Panc1 (cell line): Measurements from ENCODE around the gene KLHDC8A.

Experiments
- POLR2AphosphoS5 ChIP-seq: IDR thresholded peaks from 2 replicates; pipeline ENCODE4 v1.6.1; 2012; ENCODE audit warnings: mild to moderate bottlenecking, low read depth, low read length, moderate library complexity
- SIN3A ChIP-seq: IDR thresholded peaks from 2 replicates; pipeline ENCODE4 v1.6.1; 2012; ENCODE audit warnings: low read depth, mild to moderate bottlenecking, low read length, moderate library complexity, borderline replicate concordance; ENCODE audit not compliant: insufficient read depth
- TCF7L2 ChIP-seq: IDR thresholded peaks from 2 replicates; pipeline ENCODE4 v1.6.1; 2011; ENCODE audit warnings: mild to moderate bottlenecking, low read depth, low read length, inconsistent platforms
- TF ChIP-seq, protein P1 (sequence below): fragments of 450-650 bp; IDR thresholded peaks from 2 replicates; pipeline ENCODE4 v1.5.1; 2017; ENCODE audit warnings: mild to moderate bottlenecking
- TF ChIP-seq, protein P2 (sequence below), 2 experiments: IDR thresholded peaks; 2 replicates each; pipeline ENCODE4 v1.6.1; 2011 to 2012; ENCODE audit warnings: low read depth in 2 of 2, control low read depth in 1 of 2, low read length in 1 of 2, mild to moderate bottlenecking in 1 of 2, moderate library complexity in 1 of 2; ENCODE audit not compliant: insufficient read depth in 1 of 2

DNA sequence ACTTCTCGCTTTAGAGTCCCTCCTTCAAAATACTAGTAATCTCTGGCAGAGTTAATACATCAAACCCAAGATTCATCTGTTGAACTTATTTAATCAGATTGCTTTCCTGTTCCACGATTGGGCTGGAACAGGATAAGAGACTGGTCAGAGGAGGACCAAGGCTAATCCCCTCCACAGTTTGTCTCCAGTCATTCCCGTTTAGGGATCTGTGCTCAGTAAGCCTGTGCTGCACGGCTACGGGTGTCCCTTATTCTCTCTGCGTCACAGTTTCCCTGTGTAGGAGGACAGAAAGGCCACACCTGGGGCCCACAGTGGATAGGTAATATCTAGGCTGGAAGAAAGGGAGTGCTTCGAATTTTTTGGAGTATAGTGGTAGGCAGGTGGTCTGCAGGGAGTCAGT is 18.7 kb downstream of the KLHDC8A start:
- TF ChIP-seq POLR2AphosphoS5 (no peak), TCF7L2 (no peak), SIN3A (no peak)
- TF ChIP-seq, protein P1, sequence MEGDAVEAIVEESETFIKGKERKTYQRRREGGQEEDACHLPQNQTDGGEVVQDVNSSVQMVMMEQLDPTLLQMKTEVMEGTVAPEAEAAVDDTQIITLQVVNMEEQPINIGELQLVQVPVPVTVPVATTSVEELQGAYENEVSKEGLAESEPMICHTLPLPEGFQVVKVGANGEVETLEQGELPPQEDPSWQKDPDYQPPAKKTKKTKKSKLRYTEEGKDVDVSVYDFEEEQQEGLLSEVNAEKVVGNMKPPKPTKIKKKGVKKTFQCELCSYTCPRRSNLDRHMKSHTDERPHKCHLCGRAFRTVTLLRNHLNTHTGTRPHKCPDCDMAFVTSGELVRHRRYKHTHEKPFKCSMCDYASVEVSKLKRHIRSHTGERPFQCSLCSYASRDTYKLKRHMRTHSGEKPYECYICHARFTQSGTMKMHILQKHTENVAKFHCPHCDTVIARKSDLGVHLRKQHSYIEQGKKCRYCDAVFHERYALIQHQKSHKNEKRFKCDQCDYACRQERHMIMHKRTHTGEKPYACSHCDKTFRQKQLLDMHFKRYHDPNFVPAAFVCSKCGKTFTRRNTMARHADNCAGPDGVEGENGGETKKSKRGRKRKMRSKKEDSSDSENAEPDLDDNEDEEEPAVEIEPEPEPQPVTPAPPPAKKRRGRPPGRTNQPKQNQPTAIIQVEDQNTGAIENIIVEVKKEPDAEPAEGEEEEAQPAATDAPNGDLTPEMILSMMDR, result no peak
- TF ChIP-seq, protein P2, sequence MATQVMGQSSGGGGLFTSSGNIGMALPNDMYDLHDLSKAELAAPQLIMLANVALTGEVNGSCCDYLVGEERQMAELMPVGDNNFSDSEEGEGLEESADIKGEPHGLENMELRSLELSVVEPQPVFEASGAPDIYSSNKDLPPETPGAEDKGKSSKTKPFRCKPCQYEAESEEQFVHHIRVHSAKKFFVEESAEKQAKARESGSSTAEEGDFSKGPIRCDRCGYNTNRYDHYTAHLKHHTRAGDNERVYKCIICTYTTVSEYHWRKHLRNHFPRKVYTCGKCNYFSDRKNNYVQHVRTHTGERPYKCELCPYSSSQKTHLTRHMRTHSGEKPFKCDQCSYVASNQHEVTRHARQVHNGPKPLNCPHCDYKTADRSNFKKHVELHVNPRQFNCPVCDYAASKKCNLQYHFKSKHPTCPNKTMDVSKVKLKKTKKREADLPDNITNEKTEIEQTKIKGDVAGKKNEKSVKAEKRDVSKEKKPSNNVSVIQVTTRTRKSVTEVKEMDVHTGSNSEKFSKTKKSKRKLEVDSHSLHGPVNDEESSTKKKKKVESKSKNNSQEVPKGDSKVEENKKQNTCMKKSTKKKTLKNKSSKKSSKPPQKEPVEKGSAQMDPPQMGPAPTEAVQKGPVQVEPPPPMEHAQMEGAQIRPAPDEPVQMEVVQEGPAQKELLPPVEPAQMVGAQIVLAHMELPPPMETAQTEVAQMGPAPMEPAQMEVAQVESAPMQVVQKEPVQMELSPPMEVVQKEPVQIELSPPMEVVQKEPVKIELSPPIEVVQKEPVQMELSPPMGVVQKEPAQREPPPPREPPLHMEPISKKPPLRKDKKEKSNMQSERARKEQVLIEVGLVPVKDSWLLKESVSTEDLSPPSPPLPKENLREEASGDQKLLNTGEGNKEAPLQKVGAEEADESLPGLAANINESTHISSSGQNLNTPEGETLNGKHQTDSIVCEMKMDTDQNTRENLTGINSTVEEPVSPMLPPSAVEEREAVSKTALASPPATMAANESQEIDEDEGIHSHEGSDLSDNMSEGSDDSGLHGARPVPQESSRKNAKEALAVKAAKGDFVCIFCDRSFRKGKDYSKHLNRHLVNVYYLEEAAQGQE (IDR thresholded peaks at IDR 0.05; ENCODE audit: insufficient read depth in 1 of 2, low read depth in 2 of 2, low read length in 1 of 2), result no peak
